PC-9 (cell line): ENCODE data around the gene MYOM3.

Experiments
- CTCF ChIP-seq: fragments of 200-600 bp; sonication (generic); conservative IDR thresholded peaks from 2 replicates; pipeline ENCODE4 v1.6.1; 2017; ENCODE audit warnings: mixed run types, antibody characterized with exemption, mild to moderate bottlenecking, moderate library complexity
- EZH2 ChIP-seq: fragments of 200-600 bp; sonication (generic); IDR thresholded peaks from 2 replicates; pipeline ENCODE4 v1.8.0; 2017; ENCODE audit warnings: antibody characterized with exemption, low read depth

DNA sequence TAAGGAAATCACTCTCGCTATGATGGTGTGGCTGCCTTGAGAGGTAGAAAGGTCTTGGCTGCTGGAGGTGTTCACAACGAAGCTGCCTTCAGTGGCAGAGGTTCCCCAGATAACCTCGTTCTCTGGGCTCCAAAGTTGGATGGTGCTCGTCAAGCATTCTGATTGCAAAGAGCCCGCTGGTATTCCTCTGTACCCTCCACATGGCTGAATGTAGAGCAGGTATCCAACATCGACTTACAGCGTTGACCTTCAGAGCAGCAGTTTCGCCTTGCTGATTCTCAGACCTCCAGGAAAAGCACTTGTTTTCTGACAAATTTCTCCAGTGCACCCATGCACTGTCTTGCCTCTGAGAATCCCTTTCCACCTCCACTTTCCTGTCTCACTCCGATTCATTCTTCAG, 35.3 kb upstream of the MYOM3 start:
- no peak for TF ChIP-seq CTCF
- TF ChIP-seq EZH2: no peak
